Astrocyte (in vitro differentiated cells and primary cell): ENCODE results near the gene BYSL. TPM values are rescaled to one million over a fixed set of nuclear protein-coding genes. Genes with fewer than 3 reads are reported as not detected.

Experiments used
- DNase-seq: peaks from one replicate; pipeline ENCODE4 v3.0.0-alpha.2; 2010; ENCODE audit warnings: low read depth
- FAIRE-seq: peaks from 2 replicates; lab custom pipeline; 2011; peaks lifted over from hg19 to GRCh38; lab: Jason Lieb, UNC
- H2AFZ ChIP-seq: 2 replicates; pipeline ENCODE4 v1.6.0; 2012; ENCODE audit warnings: low read depth, low read length, inconsistent platforms
- H3K27ac ChIP-seq: 2 replicates; pipeline ENCODE4 v1.5.1; 2011; ENCODE audit warnings: low read depth, low read length, inconsistent platforms
- H3K27me3 ChIP-seq: 2 replicates; pipeline ENCODE4 v1.6.0; 2011; ENCODE audit warnings: low read length, inconsistent platforms; ENCODE audit not compliant: insufficient read depth
- H3K36me3 ChIP-seq: 2 replicates; pipeline ENCODE4 v1.5.1; 2011; ENCODE audit warnings: low read length, inconsistent platforms; ENCODE audit not compliant: insufficient read depth
- H3K4me1 ChIP-seq: 2 replicates; pipeline ENCODE4 v1.5.1; 2011; ENCODE audit warnings: low read length, inconsistent platforms; ENCODE audit not compliant: insufficient read depth
- H3K4me2 ChIP-seq: 2 replicates; pipeline ENCODE4 v1.6.0; 2012; ENCODE audit warnings: low read length, inconsistent platforms
- H3K4me3 ChIP-seq: 2 replicates; pipeline ENCODE4 v1.5.1; 2011; ENCODE audit warnings: low read depth, mild to moderate bottlenecking, low read length, inconsistent platforms; ENCODE audit not compliant: insufficient read depth
- H3K79me2 ChIP-seq: 2 replicates; pipeline ENCODE4 v1.6.0; 2012; ENCODE audit warnings: mild to moderate bottlenecking, low read length, inconsistent platforms; ENCODE audit not compliant: insufficient read depth
- H3K9ac ChIP-seq: 2 replicates; pipeline ENCODE4 v1.6.0; 2012; ENCODE audit warnings: mild to moderate bottlenecking, low read length, inconsistent platforms
- H3K9me3 ChIP-seq: 2 replicates; pipeline ENCODE4 v1.5.1; 2012; ENCODE audit warnings: low read depth, mild to moderate bottlenecking, low read length, inconsistent platforms; ENCODE audit not compliant: insufficient read depth
- H4K20me1 ChIP-seq: 2 replicates; pipeline ENCODE4 v1.6.0; 2012; ENCODE audit warnings: low read length, inconsistent platforms; ENCODE audit not compliant: insufficient read depth
- H3K27ac Mint-ChIP-seq: one replicate; pipeline ENCODE4 v1.8.0; 2021; ENCODE audit warnings: mild to moderate bottlenecking, mixed read lengths; ENCODE audit not compliant: unreplicated experiment
- H3K27me3 Mint-ChIP-seq: one replicate; pipeline ENCODE4 v1.8.0; 2021; ENCODE audit warnings: low read depth, mixed read lengths; ENCODE audit not compliant: unreplicated experiment
- H3K36me3 Mint-ChIP-seq: one replicate; pipeline ENCODE4 v1.8.0; 2021; ENCODE audit warnings: low read depth, mixed read lengths; ENCODE audit not compliant: unreplicated experiment
- H3K4me1 Mint-ChIP-seq: one replicate; pipeline ENCODE4 v1.8.0; 2021; ENCODE audit warnings: low read depth, mixed read lengths; ENCODE audit not compliant: unreplicated experiment
- H3K4me3 Mint-ChIP-seq: one replicate; pipeline ENCODE4 v1.8.0; 2021; ENCODE audit warnings: mild to moderate bottlenecking, moderate library complexity, mixed read lengths; ENCODE audit not compliant: unreplicated experiment
- H3K9me3 Mint-ChIP-seq: one replicate; pipeline ENCODE4 v1.8.0; 2021; ENCODE audit warnings: mild to moderate bottlenecking, mixed read lengths; ENCODE audit not compliant: unreplicated experiment
- CTCF ChIP-seq: IDR thresholded peaks from 2 replicates; pipeline ENCODE4 v1.5.1; 2011; ENCODE audit warnings: low read depth, mild to moderate bottlenecking, inconsistent platforms, low read length, moderate library complexity; ENCODE audit not compliant: insufficient read depth
- EZH2 ChIP-seq: IDR thresholded peaks from 2 replicates; pipeline ENCODE4 v1.6.1; 2012; ENCODE audit warnings: mild to moderate bottlenecking, low read length, inconsistent platforms; ENCODE audit not compliant: insufficient read depth
- total RNA-seq: library from RNA; stranded (reverse); gene quantifications from 2 replicates; pipeline ENCODE4 v1.2.1, GENCODE V29; 2021

The BYSL gene
- total RNA-seq, 1 donor from 2014 or later, result 41.2 TPM

- Histone ChIP-seq H3K4me1 (peaks cover 7% of the 10 kb centered on the region), H3K27me3 (no peaks in the 10 kb centered on the region), H3K4me3 (no peak overlapping the region), H3K36me3 (peaks cover 51% of the 10 kb centered on the region), H3K4me2 (no peak overlapping the region), H4K20me1 (peaks cover 73% of the 10 kb centered on the region), H2AFZ (no peak overlapping the region), H3K27ac (no peak overlapping the region), H3K9me3 (no peaks in the 10 kb centered on the region), H3K9ac (no peak overlapping the region), H3K79me2 (peaks cover 59% of the 10 kb centered on the region)
- Mint-ChIP-seq H3K4me1 (peaks cover 13% of the 10 kb centered on the region), H3K27ac (no peak overlapping the region), H3K9me3 (no peaks in the 10 kb centered on the region), H3K4me3 (no peak overlapping the region), H3K36me3 (peaks cover 14% of the 10 kb centered on the region), H3K27me3 (no peaks in the 10 kb centered on the region)
- no peak for DNase-seq
- TF ChIP-seq CTCF, result no peak
- no peak for TF ChIP-seq EZH2
- no peak for FAIRE-seq
Observed at GRCh38 chr6:41927253-41927652, 6.0 kb downstream of the BYSL start.

- H3K4me2 ChIP-seq, result no peak overlapping the region
Observed at GRCh38 chr6:41929924-41930323, 8.6 kb downstream of the BYSL start.

More at GRCh38 chr6:41929924-41930323, 8.6 kb downstream of the BYSL start:
- H3K9ac ChIP-seq, result no peak overlapping the region
- H3K36me3 ChIP-seq, result peaks cover 61% of the 10 kb centered on the region
- Mint-ChIP-seq H3K27ac (no peak overlapping the region), H3K36me3 (peaks cover 15% of the 10 kb centered on the region), H3K4me3 (no peak overlapping the region), H3K9me3 (no peaks in the 10 kb centered on the region), H3K4me1 (no peaks in the 10 kb centered on the region), H3K27me3 (no peaks in the 10 kb centered on the region)
- no peak for TF ChIP-seq EZH2
- no peak for TF ChIP-seq CTCF
- no peaks in the 10 kb centered on the region for H3K27me3 ChIP-seq
- H4K20me1 ChIP-seq, result peaks cover 72% of the 10 kb centered on the region
- no peak overlapping the region for H2AFZ ChIP-seq
- H3K9me3 ChIP-seq, result no peaks in the 10 kb centered on the region
- no peaks in the 10 kb centered on the region for H3K4me1 ChIP-seq
- no peak overlapping the region for H3K27ac ChIP-seq
- H3K79me2 ChIP-seq, result peaks cover 36% of the 10 kb centered on the region
- DNase-seq, result no peak
- no peak overlapping the region for H3K4me3 ChIP-seq
- FAIRE-seq, result no peak
